B cell (primary cell): ENCODE results near the gene DOCK1.

Experiments
- CTCF ChIP-seq: fragments of 200-600 bp; IDR thresholded peaks from one replicate; pipeline ENCODE4 v1.8.0; 2022; ENCODE audit warnings: antibody characterized with exemption, mild to moderate bottlenecking
- EZH2 ChIP-seq: IDR thresholded peaks from 2 replicates; pipeline ENCODE4 v1.6.1; 2012; ENCODE audit warnings: borderline replicate concordance, low read depth, mild to moderate bottlenecking, moderate library complexity, low read length; ENCODE audit not compliant: insufficient read depth, poor library complexity, severe bottlenecking

DNA sequence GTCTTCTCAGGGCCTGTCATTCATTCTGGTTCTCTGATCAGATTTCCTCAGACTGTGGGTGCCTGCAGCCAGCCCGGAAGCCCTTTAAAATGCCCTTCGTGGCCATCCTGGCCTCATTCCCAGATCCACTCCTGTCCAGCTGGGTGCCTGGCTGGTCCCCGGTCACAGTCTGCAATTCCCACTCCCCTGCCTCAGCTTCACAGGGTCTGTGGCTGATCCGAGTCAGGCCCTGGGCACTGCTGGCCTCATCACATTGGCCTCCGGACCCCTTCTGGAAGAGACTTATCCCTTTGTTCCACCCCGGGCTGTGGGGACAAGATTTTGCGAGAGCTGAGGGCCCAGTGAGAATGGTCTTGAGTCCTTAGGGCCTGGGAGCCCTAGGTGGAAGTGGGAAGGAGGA lies 12.1 kb downstream of the DOCK1 start:
- TF ChIP-seq CTCF (no peak), EZH2 (no peak)
